ENCODE results near the gene FBXL13. TPM values are rescaled to one million over a fixed set of nuclear protein-coding genes. Genes with fewer than 3 reads are reported as not detected.
"Not testable (repeated sequence)": the region's sequence is repeated elsewhere in the genome, so short reads cannot be mapped to it uniquely, and the experiment has no call there.

Gene FBXL13
- total RNA-seq, 4 donors from 2014 or later = 0.40 to 0.95 (median 0.51) TPM

DNA sequence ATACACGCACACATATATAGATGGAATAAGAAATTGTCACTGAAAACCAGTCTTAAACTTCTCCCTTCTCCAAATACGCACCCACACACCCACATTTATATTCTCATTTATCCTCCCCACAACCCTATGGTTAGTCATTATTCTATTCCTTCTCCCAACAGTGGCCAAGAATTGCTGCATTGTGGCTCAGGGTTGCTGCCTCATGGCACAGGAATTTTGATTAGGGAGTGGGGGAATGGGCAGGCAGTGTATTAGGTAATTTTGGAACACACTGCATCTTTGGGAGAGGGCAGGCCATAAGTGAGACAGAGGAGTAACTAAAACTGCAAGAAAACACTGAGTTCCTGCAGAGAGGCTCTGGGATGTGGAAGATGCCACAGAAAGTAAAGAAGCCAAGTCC is 38.6 kb upstream of the FBXL13 start:
- no peak for DNase-seq
- WGBS, 2 donors = 76 to 79% methylated on average over 2 of the region's 2 CpGs
- no peaks in the 10 kb centered on the region for H3K4me1 ChIP-seq

GRCh38 chr7:103106703-103107070 is 32.1 kb upstream of the FBXL13 start:
- H3K9me3 ChIP-seq; DNase-seq; H3K27me3 ChIP-seq; H3K4me3 ChIP-seq; H3K4me1 ChIP-seq; intact Hi-C loops (cut with DNase I); H3K27ac ChIP-seq: not testable (repeated sequence)
- whole genome bisulfite sequencing, 2 donors = 60 to 67% methylated on average over 1 to 2 of the region's 6 CpGs
- peaks cover 0 to 23% (median 0%) of the 10 kb centered on the region in 3 donors for H3K36me3 ChIP-seq

More for the DNA sequence above, 38.6 kb upstream of the FBXL13 start:
- H3K27ac ChIP-seq = no peak overlapping the region
- H3K36me3 ChIP-seq = peaks cover 0 to 34% (median 0%) of the 10 kb centered on the region in 3 donors
- H3K9me3 ChIP-seq = no peaks in the 10 kb centered on the region
- H3K27me3 ChIP-seq = no peaks in the 10 kb centered on the region
- TF ChIP-seq, protein P1, sequence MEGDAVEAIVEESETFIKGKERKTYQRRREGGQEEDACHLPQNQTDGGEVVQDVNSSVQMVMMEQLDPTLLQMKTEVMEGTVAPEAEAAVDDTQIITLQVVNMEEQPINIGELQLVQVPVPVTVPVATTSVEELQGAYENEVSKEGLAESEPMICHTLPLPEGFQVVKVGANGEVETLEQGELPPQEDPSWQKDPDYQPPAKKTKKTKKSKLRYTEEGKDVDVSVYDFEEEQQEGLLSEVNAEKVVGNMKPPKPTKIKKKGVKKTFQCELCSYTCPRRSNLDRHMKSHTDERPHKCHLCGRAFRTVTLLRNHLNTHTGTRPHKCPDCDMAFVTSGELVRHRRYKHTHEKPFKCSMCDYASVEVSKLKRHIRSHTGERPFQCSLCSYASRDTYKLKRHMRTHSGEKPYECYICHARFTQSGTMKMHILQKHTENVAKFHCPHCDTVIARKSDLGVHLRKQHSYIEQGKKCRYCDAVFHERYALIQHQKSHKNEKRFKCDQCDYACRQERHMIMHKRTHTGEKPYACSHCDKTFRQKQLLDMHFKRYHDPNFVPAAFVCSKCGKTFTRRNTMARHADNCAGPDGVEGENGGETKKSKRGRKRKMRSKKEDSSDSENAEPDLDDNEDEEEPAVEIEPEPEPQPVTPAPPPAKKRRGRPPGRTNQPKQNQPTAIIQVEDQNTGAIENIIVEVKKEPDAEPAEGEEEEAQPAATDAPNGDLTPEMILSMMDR (IDR thresholded peaks at IDR 0.05) = no peak
- no peak for TF ChIP-seq POLR2A (IDR thresholded peaks at IDR 0.05)
- intact Hi-C loops (cut with DNase I) = no loop called here
- no peak overlapping the region for H3K4me3 ChIP-seq

DNA sequence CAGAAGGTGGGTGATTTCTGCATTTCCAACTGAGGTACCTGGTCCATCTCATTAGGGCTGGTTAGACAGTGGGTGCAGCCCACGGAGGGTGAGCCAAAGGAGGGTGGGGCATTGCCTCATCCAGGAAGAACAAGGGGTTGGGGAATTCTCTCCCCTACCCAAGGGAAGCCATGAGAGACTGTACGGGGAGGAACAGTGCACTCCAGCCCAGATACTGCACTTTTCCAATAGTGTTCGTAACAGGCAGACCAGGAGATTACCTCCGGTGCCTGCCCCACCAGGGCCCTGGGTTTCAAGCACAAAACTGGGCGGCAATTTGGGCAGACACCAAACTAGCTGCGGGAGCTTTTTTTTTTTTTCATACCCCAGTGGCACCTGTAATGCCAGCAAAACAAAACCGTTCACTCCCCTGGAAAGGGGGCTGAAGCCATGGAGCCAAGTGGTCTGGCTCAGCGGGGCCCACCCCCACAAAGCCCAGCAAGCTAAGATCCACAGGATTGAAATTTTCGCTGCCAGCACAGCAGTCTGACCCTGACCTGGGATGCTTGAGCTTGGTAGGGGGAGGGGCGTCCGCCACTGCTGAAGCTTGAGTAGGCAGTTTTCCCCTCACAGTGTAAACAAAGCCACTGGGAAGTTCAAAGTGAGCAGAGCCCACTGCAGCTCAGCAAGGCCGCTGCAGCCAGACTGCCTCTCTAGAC is 31.6 kb upstream of the FBXL13 start:
- DNase-seq = no peak
- intact Hi-C loops (cut with DNase I) = no loop called here
- 59 to 79% methylated on average over 5 to 11 of the region's 12 CpGs for WGBS, 2 donors

DNA sequence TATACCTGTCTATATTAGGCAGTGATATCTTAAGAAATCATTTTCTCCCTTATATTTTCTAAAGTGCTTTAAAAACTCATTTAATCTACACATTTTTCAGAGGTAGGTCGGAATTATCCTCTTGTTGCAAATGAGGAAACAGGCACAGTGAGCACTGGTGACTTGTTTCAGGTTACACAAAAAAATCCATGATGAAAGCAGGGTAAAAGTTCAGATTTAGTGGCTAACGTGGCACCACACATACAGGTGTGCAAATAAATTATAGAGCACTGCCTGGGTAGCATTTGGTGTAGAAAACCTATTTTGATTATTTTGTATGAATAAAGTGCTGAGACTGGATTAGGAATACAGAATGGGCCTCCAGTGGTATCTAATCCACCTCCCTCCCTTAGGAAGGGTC is 26.9 kb upstream of the FBXL13 start:
- no peak overlapping the region for H3K4me3 ChIP-seq
- intact Hi-C loops (cut with DNase I) = no loop called here
- DNase-seq = no peak
- H3K27me3 ChIP-seq = no peaks in the 10 kb centered on the region
- H3K9me3 ChIP-seq = no peaks in the 10 kb centered on the region
- H3K4me1 ChIP-seq = peaks cover 0 to 4% (median 0%) of the 10 kb centered on the region in 3 donors
- 42 to 45% methylated on average over 2 of the region's 2 CpGs for WGBS, 2 donors
- H3K36me3 ChIP-seq = peaks cover 0 to 60% (median 0%) of the 10 kb centered on the region in 3 donors
- no peak for TF ChIP-seq POLR2A (IDR thresholded peaks at IDR 0.05)
- TF ChIP-seq, protein P1 (IDR thresholded peaks at IDR 0.05) = no peak
- H3K27ac ChIP-seq = no peak overlapping the region

More for the DNA sequence above, 31.6 kb upstream of the FBXL13 start:
- TF ChIP-seq, protein P1 (IDR thresholded peaks at IDR 0.05) = no peak
- no peak for TF ChIP-seq POLR2A (IDR thresholded peaks at IDR 0.05)
- peaks cover 0 to 25% (median 0%) of the 10 kb centered on the region in 3 donors for H3K36me3 ChIP-seq
- H3K4me1 ChIP-seq = peaks cover 0 to 7% (median 0%) of the 10 kb centered on the region in 3 donors
- no peaks in the 10 kb centered on the region for H3K27me3 ChIP-seq
- no peak overlapping the region for H3K27ac ChIP-seq
- H3K4me3 ChIP-seq = no peak overlapping the region
- no peaks in the 10 kb centered on the region for H3K9me3 ChIP-seq

- H3K27ac ChIP-seq = no peak overlapping the region
- no peaks in the 10 kb centered on the region for H3K4me1 ChIP-seq
- 63% methylated on average over 3 of the region's 3 CpGs for WGBS, 2 donors
- no peaks in the 10 kb centered on the region for H3K9me3 ChIP-seq
- TF ChIP-seq POLR2A (IDR thresholded peaks at IDR 0.05) = no peak
- TF ChIP-seq, protein P1 (IDR thresholded peaks at IDR 0.05) = no peak
- intact Hi-C loops (cut with DNase I) = no loop called here
- H3K27me3 ChIP-seq = no peaks in the 10 kb centered on the region
- H3K36me3 ChIP-seq = peaks cover 0 to 71% (median 0%) of the 10 kb centered on the region in 3 donors
- no peak overlapping the region for H3K4me3 ChIP-seq
- no peak for DNase-seq
Measured at GRCh38 chr7:103100348-103100747, 25.8 kb upstream of the FBXL13 start.
